Neural cell (in vitro differentiated cells): ENCODE data around the gene MYOG. TPM values are rescaled to one million over a fixed set of nuclear protein-coding genes. Genes with fewer than 3 reads are reported as not detected.

Experiments
- H2AFZ ChIP-seq: fragments of 200-600, 300-800 bp; sonication (generic), shearing (Covaris generic); 2 replicates; pipeline ENCODE4 v1.6.0; 2014; ENCODE audit warnings: low read depth, mild to moderate bottlenecking, antibody characterized with exemption, low read length, moderate library complexity
- H3F3A ChIP-seq: fragments of 200-600 bp; shearing (Covaris generic); 2 replicates; pipeline ENCODE4 v1.6.1; 2016; ENCODE audit warnings: mild to moderate bottlenecking, moderate library complexity, mixed read lengths, antibody characterized with exemption, low read length; ENCODE audit not compliant: insufficient read depth, poor library complexity, severe bottlenecking
- H3K27ac ChIP-seq: fragments of 200-600, 300-800 bp; sonication (generic), shearing (Covaris generic); 2 replicates; pipeline ENCODE4 v1.5.1; 2014; ENCODE audit warnings: mild to moderate bottlenecking, low read length, moderate library complexity
- H3K27me3 ChIP-seq: fragments of 300-800, 200-600 bp; sonication (generic), shearing (Covaris generic); 2 replicates; pipeline ENCODE4 v1.6.0; 2014; ENCODE audit warnings: mild to moderate bottlenecking, low read depth, low read length, moderate library complexity; ENCODE audit not compliant: insufficient read depth
- H3K36me3 ChIP-seq: fragments of 300-800, 200-600 bp; sonication (generic), shearing (Covaris generic); 2 replicates; pipeline ENCODE4 v1.5.1; 2014; ENCODE audit warnings: mild to moderate bottlenecking, antibody characterized with exemption, low read length, moderate library complexity; ENCODE audit not compliant: insufficient read depth
- H3K4me2 ChIP-seq: fragments of 300-800, 200-600 bp; sonication (generic), shearing (Covaris generic); 2 replicates; pipeline ENCODE4 v1.6.0; 2014; ENCODE audit warnings: mild to moderate bottlenecking, low read length
- H3K4me3 ChIP-seq: fragments of 300-800, 200-600 bp; sonication (generic), shearing (Covaris generic); 2 replicates; pipeline ENCODE4 v1.5.1; 2014; ENCODE audit warnings: mild to moderate bottlenecking, low read length, moderate library complexity
- H3K79me2 ChIP-seq: fragments of 200-600 bp; shearing (Covaris generic); replicated peaks from 2 replicates; pipeline ENCODE4 v1.6.0; 2014; ENCODE audit warnings: mild to moderate bottlenecking, low read length, moderate library complexity; ENCODE audit not compliant: insufficient read depth
- H3K9ac ChIP-seq: fragments of 300-800, 200-600 bp; sonication (generic), shearing (Covaris generic); 2 replicates; pipeline ENCODE4 v1.6.1; 2016; ENCODE audit warnings: mild to moderate bottlenecking, low read length, mixed read lengths
- H3K9me2 ChIP-seq: fragments of 200-600 bp; shearing (Covaris generic); 2 replicates; pipeline ENCODE4 v1.6.1; 2016; ENCODE audit warnings: mild to moderate bottlenecking, low read length, mixed read lengths; ENCODE audit not compliant: insufficient read depth
- H3K9me3 ChIP-seq: fragments of 200-600, 300-800 bp; sonication (generic), shearing (Covaris generic); 2 replicates; pipeline ENCODE4 v1.6.1; 2016; ENCODE audit warnings: mild to moderate bottlenecking, mixed run types, low read length, moderate library complexity, mixed read lengths
- H4K20me1 ChIP-seq: fragments of 200-600 bp; shearing (Covaris generic); 2 replicates; pipeline ENCODE4 v1.6.1; 2016; ENCODE audit warnings: mild to moderate bottlenecking, mixed run types; ENCODE audit not compliant: insufficient read depth
- EP300 ChIP-seq: fragments of 450-650 bp; conservative IDR thresholded peaks from 2 replicates; pipeline ENCODE4 v1.6.1; 2014; ENCODE audit warnings: antibody characterized with exemption, mild to moderate bottlenecking, moderate library complexity; ENCODE audit not compliant: poor library complexity, severe bottlenecking
- EZH2 ChIP-seq: fragments of 200-600, 300-800 bp; shearing (Covaris generic), sonication (generic); IDR thresholded peaks from 2 replicates; pipeline ENCODE4 v1.6.1; 2014; ENCODE audit warnings: antibody characterized with exemption, low read length, borderline replicate concordance, mild to moderate bottlenecking; ENCODE audit not compliant: insufficient read depth, poor library complexity, severe bottlenecking
- MXI1 ChIP-seq: fragments of 450-650 bp; conservative IDR thresholded peaks from 2 replicates; pipeline ENCODE4 v1.6.1; 2014; ENCODE audit warnings: antibody characterized with exemption, mild to moderate bottlenecking; ENCODE audit not compliant: poor library complexity, severe bottlenecking
- POLR2AphosphoS5 ChIP-seq: IDR thresholded peaks from 2 replicates; pipeline ENCODE4 v1.6.1; 2012
- RAD21 ChIP-seq: fragments of 450-650 bp; conservative IDR thresholded peaks from 2 replicates; pipeline ENCODE4 v1.6.1; 2014; ENCODE audit warnings: antibody characterized with exemption, mild to moderate bottlenecking, moderate library complexity
- SMC3 ChIP-seq: fragments of 450-650 bp; conservative IDR thresholded peaks from 2 replicates; pipeline ENCODE4 v1.6.1; 2014; ENCODE audit warnings: antibody characterized with exemption, mild to moderate bottlenecking, moderate library complexity; ENCODE audit not compliant: poor library complexity
- TAF1 ChIP-seq: IDR thresholded peaks from 2 replicates; pipeline ENCODE4 v1.6.1; 2012; ENCODE audit warnings: low read depth
- polyA plus RNA-seq: library from polyadenylated mRNA; depleted of rRNA; stranded (reverse); fragments of >200 nt; gene quantifications from 2 replicates; pipeline ENCODE4 v1.2.3, GENCODE V29; 2014
- TF ChIP-seq, protein P1 (sequence below): fragments of 450-650 bp; IDR thresholded peaks from 2 replicates; pipeline ENCODE4 v1.5.1; 2014; ENCODE audit warnings: antibody characterized with exemption, mild to moderate bottlenecking, moderate library complexity; ENCODE audit not compliant: poor library complexity, severe bottlenecking
- TF ChIP-seq, protein P2 (sequence below): IDR thresholded peaks from 2 replicates; pipeline ENCODE4 v1.6.1; 2012; ENCODE audit warnings: borderline replicate concordance

Gene MYOG
- polyA plus RNA-seq, 1 donor from 2014 or later: not detected

DNA sequence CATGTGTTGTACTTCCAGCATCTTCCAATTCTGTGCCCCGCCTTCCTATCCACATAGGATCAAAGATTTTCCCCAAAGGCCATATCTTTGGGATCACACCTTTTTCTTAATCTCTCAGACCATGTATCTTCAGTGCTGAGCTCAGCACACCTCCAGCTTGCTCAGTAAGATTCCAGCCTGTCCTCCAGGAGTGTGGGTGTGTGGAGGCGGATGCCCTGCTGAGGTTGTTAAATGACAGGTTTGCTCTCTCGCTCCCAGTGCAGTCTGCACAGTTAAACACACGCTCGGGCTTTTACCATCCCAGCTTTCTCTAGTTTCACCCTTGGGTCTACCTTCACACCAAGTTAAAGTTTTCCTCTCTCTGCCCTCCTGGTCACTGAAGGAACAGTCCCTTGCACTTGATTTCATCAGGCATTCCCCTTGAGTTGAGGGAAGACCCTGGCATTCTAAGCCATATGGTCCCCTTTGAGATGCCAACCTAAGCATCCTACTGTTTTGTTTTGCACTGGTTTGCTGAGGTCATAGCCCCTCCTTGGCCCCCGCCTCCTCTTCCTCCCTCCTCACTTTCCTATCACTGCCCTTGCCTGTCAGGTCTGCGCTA lies 13.7 kb downstream of the MYOG start:
- no peak for TF ChIP-seq SMC3
- no peak for TF ChIP-seq EP300
- TF ChIP-seq RAD21: no peak
- TF ChIP-seq, protein P1, sequence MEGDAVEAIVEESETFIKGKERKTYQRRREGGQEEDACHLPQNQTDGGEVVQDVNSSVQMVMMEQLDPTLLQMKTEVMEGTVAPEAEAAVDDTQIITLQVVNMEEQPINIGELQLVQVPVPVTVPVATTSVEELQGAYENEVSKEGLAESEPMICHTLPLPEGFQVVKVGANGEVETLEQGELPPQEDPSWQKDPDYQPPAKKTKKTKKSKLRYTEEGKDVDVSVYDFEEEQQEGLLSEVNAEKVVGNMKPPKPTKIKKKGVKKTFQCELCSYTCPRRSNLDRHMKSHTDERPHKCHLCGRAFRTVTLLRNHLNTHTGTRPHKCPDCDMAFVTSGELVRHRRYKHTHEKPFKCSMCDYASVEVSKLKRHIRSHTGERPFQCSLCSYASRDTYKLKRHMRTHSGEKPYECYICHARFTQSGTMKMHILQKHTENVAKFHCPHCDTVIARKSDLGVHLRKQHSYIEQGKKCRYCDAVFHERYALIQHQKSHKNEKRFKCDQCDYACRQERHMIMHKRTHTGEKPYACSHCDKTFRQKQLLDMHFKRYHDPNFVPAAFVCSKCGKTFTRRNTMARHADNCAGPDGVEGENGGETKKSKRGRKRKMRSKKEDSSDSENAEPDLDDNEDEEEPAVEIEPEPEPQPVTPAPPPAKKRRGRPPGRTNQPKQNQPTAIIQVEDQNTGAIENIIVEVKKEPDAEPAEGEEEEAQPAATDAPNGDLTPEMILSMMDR: no peak
- TF ChIP-seq POLR2AphosphoS5: no peak
- no peak for TF ChIP-seq MXI1
- no peak for TF ChIP-seq EZH2
- TF ChIP-seq, protein P2, sequence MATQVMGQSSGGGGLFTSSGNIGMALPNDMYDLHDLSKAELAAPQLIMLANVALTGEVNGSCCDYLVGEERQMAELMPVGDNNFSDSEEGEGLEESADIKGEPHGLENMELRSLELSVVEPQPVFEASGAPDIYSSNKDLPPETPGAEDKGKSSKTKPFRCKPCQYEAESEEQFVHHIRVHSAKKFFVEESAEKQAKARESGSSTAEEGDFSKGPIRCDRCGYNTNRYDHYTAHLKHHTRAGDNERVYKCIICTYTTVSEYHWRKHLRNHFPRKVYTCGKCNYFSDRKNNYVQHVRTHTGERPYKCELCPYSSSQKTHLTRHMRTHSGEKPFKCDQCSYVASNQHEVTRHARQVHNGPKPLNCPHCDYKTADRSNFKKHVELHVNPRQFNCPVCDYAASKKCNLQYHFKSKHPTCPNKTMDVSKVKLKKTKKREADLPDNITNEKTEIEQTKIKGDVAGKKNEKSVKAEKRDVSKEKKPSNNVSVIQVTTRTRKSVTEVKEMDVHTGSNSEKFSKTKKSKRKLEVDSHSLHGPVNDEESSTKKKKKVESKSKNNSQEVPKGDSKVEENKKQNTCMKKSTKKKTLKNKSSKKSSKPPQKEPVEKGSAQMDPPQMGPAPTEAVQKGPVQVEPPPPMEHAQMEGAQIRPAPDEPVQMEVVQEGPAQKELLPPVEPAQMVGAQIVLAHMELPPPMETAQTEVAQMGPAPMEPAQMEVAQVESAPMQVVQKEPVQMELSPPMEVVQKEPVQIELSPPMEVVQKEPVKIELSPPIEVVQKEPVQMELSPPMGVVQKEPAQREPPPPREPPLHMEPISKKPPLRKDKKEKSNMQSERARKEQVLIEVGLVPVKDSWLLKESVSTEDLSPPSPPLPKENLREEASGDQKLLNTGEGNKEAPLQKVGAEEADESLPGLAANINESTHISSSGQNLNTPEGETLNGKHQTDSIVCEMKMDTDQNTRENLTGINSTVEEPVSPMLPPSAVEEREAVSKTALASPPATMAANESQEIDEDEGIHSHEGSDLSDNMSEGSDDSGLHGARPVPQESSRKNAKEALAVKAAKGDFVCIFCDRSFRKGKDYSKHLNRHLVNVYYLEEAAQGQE: no peak
- no peak for TF ChIP-seq TAF1
- Histone ChIP-seq H3K9me2 (no peaks in the 10 kb centered on the region), H3K4me2 (no peak overlapping the region), H3F3A (no peaks in the 10 kb centered on the region), H3K36me3 (no peaks in the 10 kb centered on the region), H3K9ac (no peak overlapping the region), H4K20me1 (no peaks in the 10 kb centered on the region), H3K79me2 (no peaks in the 10 kb centered on the region), H2AFZ (no peak overlapping the region), H3K9me3 (no peaks in the 10 kb centered on the region), H3K4me3 (no peak overlapping the region), H3K27ac (no peak overlapping the region), H3K27me3 (peaks cover 34% of the 10 kb centered on the region)

DNA sequence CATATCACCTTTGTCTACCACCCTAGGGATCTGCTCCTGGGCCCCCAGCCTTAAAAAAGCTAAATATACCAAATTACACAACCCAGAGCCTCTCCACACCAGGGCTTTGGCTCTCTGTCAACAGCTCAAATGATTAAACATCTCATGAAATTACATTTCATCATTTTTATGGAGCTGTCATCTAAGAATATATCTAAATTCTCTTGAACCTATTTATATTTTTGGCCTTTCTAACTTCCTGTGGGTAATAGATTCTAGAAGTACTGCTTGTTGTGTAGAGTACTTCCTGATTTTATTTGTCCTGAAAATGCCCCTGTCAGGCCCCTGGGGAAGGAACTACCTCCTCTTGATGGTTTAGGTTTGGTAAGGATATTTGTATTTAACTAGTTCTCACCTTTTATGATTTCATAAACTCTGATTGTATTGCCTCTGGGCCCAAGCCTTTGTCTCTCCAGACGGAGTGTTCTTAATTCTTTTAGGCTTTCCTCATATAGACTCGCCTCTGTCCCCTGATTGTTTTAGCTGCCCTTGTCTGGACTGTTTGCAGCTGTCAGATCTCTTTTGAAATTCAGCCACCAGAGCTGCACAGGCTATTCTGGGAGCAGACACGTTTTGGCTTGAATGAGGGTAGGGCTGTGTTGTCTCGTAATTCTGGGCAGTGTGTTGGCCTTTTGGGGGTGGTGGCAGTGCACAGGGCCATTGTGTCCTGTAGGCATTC lies 16.6 kb downstream of the MYOG start:
- H3K27ac ChIP-seq: no peak overlapping the region
- no peak overlapping the region for H3K4me3 ChIP-seq
- no peak overlapping the region for H3K4me2 ChIP-seq
- peaks cover 4% of the 10 kb centered on the region for H3K27me3 ChIP-seq
- no peaks in the 10 kb centered on the region for H3K9me3 ChIP-seq
- H3K9ac ChIP-seq: no peak overlapping the region
- no peaks in the 10 kb centered on the region for H3K9me2 ChIP-seq
- H2AFZ ChIP-seq: no peak overlapping the region
- H3F3A ChIP-seq: no peaks in the 10 kb centered on the region
- H4K20me1 ChIP-seq: no peaks in the 10 kb centered on the region
- TF ChIP-seq, protein P1: no peak
- TF ChIP-seq SMC3: no peak
- TF ChIP-seq RAD21: no peak
- no peak for TF ChIP-seq TAF1
- TF ChIP-seq EZH2: no peak
- no peak for TF ChIP-seq MXI1
- TF ChIP-seq, protein P2: no peak
- no peak for TF ChIP-seq EP300
- TF ChIP-seq POLR2AphosphoS5: no peak
- H3K79me2 ChIP-seq: no peaks in the 10 kb centered on the region
- no peaks in the 10 kb centered on the region for H3K36me3 ChIP-seq
